Superior temporal gyrus (tissue), 1 donor: ENCODE results near the gene UMODL1.

Experiments
- DNase-seq: peaks from one replicate; pipeline ENCODE4 v3.0.0-alpha.2; 2016; ENCODE audit errors: extremely low spot score

Gene UMODL1

DNA sequence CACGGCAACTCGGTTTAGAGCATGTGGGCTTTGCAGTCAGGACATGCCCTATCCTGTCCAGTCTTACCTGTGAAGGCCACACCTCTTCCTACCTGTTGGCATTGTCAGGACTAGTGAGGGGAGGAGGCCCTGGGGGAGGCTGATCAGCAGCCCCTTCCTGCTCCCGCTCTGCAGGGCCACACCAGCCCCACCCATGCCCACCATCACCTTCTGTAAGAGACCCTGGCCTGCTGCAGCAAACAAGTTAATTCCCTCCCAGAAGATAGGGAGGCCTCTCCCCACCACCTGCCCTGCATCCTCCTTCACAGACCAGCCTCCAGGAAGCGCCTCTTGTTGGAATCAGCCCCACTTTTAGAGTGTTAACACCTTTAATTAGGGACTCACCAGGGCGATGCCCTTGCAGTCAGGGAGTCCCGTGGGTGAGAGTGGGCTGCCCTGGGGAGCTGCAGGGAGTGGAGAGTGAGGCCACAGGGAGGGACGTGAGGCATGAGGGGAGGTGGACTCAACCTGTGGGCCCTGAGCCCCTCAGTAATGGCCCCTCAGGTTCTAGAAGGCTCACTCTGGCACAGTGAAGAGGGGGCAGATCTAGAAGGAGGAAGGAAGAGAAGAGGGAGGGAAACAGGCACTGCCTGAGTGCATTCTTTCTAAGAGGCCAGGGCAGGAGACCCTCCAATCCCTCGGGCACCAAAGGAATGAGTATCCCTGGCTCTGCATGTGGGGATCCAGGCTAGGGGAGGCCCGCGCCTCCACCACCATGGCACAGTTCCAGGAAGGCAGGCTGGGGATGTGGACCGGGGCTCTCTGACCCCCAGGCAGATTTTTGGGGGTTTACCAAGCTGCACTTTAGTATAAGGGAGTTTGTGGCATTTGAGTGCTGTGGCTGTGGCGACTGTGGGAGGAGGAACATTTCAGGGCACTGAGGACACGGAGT, 8.2 kb downstream of the UMODL1 start:
- DNase-seq = no peak

DNA sequence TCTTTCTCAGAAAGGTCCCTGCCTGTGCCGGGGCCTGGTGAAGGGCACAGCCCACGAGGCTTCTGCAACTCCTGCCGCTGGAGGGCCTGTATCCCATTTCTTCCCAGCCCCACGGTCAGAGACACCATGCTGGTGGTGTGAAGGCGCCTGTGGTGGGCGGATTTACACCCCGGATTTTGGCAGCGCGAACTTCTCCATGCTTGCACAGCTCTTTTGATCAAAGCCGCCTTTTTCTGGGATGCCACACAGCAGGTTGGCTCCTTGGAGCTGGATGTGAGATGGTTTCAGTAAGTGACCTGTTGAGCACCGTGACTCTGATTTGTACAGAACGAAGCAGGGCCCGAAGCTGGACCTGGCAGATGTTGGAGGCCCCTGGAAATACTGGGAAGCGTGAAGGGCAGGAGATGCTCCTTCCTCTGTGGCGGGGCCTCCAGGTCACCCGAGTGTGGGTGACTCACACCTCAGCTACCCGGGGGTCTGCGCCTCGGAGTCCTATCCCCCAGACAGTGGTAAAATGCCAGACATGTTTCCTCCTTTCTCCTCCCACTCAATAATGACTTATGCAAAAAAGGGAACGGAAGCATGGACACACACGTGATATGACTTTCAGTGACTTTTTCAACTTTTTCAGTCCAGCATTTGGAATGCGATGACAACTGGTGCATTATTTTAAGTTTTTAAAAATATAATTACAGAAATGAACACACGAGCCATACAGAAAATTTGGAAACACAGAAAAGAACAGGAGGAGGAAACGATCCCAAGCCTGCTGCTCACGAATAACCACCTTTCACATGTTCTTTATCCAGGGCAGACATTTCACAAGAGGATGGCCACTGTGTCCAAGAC, 9.0 kb downstream of the UMODL1 start:
- DNase-seq = no peak

DNA sequence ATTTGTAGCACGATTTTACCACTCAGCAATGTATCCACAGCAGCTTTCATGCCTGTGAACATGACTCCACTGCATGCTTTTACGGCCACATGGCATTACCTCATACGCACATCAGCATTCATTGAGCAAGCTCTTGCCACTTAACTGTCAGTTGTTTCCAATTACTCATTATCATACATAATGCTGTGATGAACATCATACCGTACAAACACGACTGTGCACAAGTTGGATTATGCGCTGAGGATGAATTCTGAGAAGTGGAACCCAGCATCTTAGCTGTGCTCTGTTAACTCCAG, 9.6 kb downstream of the UMODL1 start:
- DNase-seq = no peak

GRCh38 chr21:42081138-42081537, 10.0 kb downstream of the UMODL1 start:
- DNase-seq = no peak

GRCh38 chr21:42081931-42082381, 10.8 kb downstream of the UMODL1 start:
- DNase-seq = no peak

DNA sequence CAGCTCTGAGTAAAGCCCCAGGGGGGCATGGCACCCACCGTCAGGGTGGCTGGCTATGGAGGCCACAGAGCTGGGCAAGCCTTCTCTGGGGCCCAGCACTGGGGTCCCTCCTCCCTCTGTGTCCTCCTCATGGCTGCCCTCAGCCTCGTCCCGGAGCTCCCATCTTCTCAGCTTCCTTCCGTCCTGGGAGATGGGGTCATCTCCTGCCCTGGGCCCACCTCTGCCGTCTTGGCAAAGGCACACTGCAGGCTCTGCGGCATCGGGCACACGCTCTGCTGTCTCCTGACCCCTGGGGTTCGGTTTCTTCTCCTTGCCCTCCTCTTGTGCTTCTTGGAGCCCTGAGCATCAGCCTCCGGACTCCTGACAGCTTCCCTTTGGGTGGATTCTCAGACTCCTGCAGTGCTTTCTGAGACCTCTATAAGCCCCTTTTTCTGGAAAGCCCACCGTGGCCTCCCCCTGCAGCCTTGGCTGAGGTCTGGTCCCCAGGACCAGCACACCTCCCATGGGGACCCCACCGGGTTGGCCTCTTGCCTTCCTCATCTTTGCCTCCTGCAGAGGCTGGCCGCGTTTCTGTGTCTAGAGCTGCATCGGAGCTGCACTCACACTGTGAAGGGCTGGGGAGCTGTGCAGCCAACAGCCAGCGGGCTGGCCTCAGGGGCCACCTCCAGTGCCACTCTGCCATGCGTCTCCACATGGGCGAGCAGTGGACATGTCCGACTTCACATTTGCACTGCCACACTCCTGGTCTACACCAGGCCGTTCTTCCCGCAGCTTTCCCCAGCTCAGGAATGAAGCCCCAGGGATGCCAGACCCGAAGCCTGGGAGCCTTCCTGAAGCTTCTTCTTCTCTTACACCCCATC, 11.6 kb downstream of the UMODL1 start:
- DNase-seq = no peak

DNA sequence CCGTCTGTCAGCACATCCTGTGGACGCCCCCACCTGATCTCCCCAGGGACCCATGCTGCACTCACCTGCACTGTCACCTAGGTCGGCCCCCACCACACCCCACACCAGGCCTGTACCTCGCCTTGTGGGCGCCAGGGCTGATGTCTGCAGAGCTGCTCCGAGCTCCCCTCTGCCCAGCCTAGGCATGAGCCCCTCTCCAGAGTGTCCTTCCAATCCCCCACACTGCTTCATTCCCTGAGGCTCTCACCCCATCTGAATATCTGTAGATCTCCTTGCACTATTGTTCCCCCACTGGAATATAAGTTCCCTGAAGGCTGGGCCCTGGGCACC, 12.2 kb downstream of the UMODL1 start:
- no peak for DNase-seq

GRCh38 chr21:42084079-42084478, 13.0 kb downstream of the UMODL1 start:
- DNase-seq = no peak

DNA sequence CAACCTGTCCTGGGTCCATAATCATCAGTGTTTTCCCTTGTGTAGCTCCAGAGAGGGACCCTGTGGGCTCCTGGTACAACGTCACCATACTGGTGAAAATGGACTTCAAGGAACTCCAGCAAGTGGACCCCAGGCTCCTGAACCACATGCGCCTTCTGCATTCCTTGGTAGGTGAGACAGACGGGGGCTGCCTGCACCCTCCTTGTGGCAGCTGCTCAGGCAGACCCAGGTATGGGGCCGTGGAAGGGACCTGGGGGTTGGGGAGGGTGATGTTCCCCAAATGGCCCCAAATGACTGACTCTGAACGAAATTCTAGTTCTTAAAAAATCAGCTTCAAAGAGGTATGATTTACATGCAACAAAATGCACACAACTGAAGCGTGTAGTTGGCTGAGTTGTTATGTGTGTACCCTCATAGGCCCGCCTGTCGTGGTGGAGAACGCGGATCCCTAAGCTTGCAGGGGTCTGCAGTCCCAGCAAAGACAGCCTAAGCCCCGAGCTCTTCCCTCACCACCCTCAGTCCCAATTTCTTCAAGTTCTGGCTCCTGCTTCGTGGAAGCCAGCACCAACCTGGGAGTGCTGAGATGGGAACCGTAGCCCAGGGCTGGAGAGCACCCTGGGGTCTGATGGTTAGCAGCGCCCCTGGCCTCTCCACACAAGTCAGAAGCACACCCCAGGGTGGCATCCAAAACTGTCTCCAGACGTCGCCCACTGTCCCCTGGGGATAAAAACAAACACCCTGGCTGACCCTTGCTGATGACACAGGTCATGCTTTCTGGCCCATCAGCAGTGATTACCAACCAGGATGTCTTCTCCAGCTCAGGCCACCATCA, 14.3 kb downstream of the UMODL1 start:
- no peak for DNase-seq

DNA sequence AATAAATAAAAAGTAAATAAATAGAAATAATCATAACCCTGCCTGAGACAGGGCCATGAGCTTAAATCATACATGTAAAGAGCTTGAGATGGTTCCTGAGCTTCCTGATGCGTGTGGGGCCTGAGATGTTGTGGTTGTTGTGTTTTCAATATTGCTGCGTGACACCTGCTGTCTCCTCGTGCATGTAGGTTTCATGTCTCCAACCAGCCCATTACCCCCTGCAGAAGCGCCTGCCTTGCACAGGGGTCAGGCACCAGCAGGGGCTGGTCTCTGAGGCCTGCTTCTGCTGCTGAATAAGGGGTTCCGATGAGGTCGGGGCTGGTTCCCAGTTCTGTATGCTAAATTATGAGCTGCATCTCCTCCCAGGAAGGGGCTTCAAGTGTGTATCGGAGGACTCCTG, 15.9 kb downstream of the UMODL1 start:
- DNase-seq = no peak

DNA sequence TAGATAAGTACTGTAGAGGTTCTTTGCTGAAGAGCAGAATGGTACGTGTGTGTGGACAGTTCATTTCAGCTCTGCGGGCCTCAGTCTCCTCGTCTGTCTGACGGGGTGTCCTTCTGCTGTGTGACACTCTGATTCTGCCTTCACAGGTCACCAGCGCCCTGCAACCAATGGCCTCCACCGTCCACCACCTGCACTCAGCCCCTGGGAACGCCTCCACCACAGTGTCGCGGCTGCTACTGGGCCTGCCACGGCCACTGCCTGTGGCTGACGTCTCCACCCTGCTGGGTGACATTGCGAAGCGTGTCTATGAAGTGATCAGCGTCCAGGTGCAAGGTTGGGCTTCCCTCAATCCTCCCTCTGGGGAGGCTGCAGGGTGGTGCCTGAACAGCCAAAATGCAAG, 17.0 kb downstream of the UMODL1 start:
- no peak for DNase-seq

DNA sequence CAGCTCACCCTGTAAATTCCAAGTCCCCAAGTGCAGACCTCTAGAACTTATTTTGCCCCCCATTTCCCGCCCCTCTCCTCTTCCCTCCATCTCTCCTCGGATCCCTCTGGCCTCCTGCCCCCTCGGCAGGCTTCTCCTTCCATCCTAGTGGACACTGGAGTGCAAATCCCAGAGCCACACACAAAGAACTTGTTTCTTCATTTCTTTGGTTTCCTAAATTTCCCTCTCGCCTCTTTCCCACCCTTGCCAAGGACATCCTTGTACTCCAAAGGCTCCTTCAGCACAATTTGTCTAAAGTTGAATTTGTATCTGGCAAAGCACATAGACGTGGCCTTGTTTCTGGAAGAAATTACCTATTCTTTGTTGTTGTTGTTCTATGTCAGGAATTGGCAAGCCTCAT, 17.5 kb downstream of the UMODL1 start:
- no peak for DNase-seq

GRCh38 chr21:42089093-42089631, 18.0 kb downstream of the UMODL1 start:
- no peak for DNase-seq

- DNase-seq = no peak
Observed at GRCh38 chr21:42089665-42090310, 18.7 kb downstream of the UMODL1 start.

DNA sequence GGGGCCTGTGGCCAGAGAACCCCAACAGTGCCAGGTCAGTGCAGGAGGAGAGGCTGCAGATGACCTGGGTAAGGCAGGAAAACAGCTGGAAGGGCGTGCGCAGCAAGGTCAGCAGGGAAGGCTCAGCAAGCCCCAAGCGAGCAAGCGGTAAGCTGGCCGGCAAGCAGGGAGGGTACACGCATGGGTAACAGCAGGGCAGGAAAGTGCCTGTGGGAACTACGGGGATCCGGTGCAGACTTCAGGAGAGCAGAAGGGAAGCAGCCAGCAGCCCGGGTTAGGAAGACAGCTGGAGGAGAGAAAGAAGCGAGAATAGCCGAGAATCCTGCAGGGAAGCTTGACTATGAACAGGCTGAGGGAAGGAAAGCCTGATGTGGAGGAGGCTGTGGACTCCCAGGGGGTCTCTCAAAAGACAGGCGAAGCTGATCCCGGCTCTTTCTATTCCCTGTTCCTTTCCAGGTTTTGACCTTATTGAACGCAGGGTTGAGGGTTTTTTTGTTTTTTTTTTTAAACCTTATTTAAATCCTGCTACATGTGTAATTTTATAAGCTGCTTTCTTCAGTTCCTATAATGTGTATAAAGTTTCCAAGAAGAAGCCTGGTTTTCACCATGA, 20.9 kb downstream of the UMODL1 start:
- no peak for DNase-seq

GRCh38 chr21:42092771-42093170, 21.7 kb downstream of the UMODL1 start:
- DNase-seq = no peak

DNA sequence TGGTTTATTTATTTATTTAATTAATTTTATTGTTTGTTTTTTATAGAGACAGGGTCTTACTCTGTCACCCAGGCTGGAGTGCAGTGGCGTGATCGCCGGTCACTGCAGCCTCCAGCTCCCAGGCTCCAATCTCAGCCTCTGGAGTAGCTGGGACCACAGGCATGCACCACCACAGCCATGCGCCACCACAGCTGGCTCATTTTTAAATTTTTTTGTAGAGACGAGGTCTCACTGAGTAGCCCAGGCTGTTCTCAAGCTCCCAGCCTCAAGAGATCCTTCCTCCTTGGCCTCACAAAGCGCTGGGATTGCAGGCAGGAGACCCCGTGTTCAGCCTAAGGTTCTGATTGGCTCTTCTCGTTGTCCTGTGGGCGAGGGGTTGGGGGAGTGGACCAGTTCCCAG, 22.1 kb downstream of the UMODL1 start:
- DNase-seq = no peak

- no peak for DNase-seq
Observed at GRCh38 chr21:42093991-42094421, 22.9 kb downstream of the UMODL1 start.

- DNase-seq = no peak
Observed at GRCh38 chr21:42094811-42095210, 23.7 kb downstream of the UMODL1 start.

DNA sequence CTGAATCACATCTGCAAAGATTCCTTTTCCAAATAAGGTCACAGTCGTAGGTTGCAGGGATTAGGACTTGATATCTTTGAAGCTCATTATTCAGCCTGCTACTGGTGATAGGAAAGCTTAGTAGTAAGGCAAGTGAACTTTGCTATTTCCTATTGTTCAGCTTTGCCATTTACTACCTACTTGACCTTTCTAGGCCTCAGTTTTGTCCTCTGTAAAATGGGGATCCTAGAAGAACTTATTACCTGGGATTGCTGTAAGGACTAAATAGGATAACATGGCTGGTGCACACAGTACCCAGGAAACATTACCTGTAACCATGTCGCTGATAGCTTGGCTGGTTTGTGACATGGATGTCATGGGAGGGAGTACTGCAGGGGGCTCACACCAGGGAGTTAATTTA, 24.5 kb downstream of the UMODL1 start:
- no peak for DNase-seq
